NOMO-1 (cell line): Measurements from ENCODE around the gene COL18A1.
"Not testable (repeated sequence)": the region's sequence is repeated elsewhere in the genome, so short reads cannot be mapped to it uniquely, and the experiment has no call there.

ENCODE experiments used
- DNase-seq, 2 experiments: peaks; one replicate each; lab custom pipeline; 2025; ENCODE audit not compliant: unreplicated experiment in 2 of 2; lab: John Stamatoyannopoulos, UW

Gene COL18A1

DNA sequence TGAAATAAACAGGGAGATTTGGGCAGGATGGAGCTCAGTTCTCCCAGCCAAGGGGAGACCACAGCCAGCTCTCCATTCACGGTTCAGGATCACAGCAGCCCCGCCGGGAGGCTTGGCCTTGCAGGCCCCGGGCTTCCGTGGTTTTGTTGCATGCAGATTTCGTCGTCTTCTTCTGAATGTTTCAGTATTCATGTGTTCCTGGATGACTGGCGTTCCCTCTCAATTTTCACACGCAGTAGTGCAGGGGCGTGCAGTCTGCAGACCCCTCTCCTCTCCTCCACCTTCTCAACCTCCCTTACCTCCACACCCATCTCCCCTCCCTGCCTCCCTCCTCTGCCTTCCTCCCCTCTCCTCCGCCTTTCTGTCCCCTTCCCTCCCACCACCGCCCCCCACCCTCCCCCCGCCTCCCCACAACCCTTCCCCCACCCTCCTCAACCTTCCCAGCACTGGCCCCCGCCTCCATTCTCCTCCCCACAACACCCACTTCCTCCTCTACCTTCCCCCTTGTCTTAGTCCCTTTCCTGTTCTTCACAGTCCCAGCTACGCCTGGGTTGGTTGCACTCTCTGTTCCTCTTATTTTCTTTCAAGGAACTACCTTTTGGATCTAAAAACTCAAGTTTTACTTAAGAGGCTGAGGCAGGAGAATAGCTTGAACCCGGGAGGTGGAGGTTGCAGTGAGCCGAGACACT, 145.7 kb downstream of the COL18A1 start:
- DNase-seq: peak; percentile 90 to 93

GRCh38 chr21:45551316-45551715, 146.4 kb downstream of the COL18A1 start:
- peak; percentile 22 to 62 for DNase-seq

DNA sequence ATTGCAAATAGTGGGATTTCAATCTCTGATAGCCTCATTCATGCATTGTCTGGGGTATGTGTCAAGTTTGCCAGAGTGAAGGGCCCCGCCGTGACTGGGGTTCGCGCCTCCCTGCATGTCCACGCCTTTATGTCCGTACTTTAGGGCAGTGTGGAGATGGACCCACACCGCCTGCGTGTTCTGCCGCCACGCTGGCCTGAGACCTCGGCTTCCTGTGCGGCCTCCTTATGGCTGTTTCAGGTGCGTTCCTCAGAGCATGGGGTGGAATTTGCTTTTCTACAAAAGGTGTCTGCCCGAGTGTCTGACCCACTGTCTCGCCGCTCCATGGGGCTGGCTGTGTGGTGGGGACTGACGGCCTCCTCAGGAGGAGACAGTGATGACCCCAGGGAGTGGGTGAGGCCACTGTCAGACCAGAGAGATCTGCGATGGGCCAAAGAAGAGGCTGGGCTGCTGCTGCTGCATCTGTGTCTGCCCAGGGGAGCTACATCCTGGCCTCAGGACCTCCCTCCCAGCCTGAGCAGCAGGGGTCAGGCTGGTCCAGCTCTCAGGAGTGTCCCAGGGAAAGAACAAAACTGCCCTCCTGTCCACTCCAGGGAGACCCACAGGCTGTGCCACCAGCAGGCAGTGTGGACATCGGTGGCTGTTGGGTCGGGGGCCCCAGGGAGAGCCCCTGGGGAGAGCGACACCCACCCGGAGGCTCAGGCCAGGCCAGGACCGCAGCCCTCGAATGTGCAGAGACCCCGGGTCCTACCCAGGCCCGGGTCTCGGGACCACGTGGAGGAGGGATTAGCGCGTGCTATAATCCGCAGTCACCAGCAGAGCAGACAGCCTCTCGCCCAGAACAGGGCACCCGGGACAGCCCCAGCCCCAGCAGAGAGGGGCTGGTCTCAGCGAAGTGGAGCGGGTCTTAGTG, 147.1 kb downstream of the COL18A1 start:
- no peak for DNase-seq

GRCh38 chr21:45552696-45553391, 147.9 kb downstream of the COL18A1 start:
- no peak for DNase-seq

- peak; percentile 58 to 68 for DNase-seq
These were observed 149.7 kb downstream of the COL18A1 start for GRCh38 chr21:45554477-45555175.

DNA sequence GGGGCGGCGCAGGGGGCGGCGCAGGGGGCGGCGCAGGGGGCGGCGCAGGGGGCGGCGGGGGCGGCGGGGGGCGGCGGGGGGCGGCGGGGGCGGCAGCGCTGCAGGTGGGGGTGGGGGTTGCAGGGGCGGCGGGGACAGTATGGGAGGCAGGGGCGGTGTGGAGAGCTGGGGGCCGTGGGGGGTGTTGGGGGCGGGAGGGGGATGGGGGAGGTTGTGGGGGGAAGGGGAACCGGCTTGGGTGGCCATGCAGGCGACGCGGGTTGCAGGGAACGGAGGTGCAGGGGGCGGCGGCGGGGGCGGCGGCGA, 150.2 kb downstream of the COL18A1 start:
- no peak for DNase-seq

DNA sequence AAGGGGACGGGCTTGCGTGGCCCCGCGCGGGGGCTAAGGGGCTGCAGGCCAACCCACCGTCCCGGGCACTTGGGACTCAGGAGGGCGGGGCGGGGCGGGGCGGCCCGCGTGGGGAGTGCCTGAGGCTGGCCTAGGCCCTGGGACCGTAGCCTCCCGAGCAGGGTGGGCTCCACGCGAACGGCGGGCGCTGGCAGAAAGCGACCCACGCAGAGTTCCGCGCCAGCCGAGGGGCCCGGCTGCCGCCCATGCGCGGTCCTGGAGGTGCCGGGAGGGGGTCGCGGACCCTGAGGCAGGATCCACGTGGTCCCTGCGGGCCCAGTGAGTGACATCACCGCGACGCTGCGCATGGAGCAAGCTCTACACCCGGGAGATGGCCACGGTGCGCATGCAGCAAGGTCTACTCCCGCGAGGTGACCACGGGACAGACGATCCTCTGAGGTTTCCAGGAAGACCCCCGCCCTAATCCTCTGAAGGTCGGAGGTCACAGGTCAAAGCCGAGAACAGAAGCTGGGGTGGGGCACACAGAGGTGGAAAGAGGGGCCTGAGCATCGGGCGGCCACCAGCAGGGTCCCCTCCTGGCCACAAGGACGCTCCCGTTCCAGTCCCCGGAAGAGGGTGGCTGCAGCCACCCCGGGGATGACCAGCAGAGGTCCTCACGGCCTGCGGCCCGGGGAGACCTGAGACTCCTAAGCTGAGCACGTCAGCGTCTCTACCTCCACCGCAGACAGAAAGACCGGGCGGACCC, 150.8 kb downstream of the COL18A1 start:
- peak; percentile 43 to 73 for DNase-seq

DNA sequence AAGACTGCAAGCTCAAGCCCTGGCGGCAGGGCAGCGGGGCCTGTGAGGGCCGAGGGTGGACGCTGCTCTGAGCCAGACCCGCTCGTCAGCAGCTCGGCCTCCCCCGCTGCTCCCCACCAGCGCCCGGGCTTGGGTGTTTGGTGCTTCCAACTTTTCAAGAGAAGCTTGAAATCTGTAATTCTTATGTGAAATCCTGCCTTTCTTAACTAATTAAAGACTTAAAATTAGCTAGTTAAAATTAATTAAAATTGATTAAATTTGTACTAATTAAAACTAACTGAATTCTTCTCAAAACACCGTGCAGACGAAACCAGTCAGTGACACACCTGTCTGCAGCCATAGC, 151.3 kb downstream of the COL18A1 start:
- no peak for DNase-seq

GRCh38 chr21:45556645-45557615, 152.0 kb downstream of the COL18A1 start:
- no peak for DNase-seq

GRCh38 chr21:45557616-45558043, 152.7 kb downstream of the COL18A1 start:
- no peak for DNase-seq

DNA sequence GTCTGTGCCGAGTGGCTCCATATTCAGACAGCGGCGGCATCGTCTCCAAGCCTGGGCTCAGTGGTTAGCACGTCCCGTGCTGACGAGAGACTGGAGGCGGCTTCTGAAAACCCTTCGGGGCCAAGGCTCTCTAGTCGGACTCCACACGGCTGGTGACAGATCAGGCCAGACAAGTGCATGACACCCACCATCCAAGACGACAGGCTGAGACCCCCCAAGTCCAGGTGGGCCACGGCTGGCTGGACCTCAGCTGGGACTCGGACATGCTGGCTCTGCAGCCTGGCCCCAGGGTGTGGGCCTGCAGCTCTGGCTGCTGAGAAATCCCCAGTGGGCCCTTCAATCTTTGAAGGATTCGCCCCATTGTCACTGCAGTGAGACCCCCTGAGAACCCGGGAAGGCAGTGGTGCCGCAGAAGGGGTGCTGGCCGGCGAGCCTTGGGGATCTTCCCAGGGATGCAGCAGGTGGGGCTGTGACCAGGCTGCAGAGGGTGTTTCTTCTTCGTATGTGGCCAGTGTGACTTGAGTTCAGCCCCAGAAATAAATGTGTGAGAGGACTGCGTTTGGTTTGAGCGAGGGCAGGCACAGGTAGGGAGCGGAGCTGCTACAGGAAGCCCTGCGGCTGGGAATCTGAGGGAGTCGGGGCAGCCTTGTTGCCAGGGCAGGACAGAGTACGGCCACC, 153.2 kb downstream of the COL18A1 start:
- no peak for DNase-seq

GRCh38 chr21:45559216-45560105, 154.5 kb downstream of the COL18A1 start:
- DNase-seq: no peak

GRCh38 chr21:45560106-45561021, 155.4 kb downstream of the COL18A1 start:
- DNase-seq: no peak

DNA sequence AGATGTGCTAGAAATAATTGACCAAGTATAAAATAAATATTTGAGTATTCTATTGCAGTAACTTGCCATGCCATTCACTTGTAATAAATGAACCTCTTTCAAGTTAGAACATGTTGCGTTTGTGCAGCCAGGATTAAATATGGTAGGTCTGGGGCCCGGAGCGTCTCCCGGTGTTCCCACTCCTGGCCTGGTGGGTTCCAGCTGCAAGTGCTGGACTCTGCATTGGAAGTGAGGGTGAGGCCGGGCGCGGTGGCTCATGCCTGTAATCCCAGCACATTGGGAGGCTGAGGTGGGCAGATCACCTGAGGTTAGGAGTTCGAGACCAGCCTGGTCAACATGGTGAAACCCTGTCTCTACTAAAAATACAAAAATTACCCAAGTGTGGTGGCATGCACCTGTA, 156.3 kb downstream of the COL18A1 start:
- not testable (repeated sequence) for DNase-seq

DNA sequence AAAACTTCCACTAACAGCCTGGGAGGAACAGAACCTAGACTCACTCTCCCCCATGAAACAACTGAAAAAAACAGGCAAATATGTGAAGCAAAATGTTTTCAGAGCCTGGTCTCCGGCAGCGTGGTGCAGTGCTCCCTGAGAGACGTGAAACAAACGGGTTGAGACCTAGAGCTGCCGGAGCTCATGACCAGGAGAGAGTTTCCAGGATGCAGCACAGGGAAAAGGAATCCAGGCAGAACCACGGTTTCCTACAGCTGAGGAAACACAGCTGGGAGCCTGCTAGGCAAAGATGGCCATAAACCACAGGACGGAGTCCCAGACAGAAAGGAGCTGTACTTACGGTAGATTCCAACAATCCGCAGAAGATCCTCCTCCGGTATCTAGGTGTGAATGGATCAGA, 157.4 kb downstream of the COL18A1 start:
- no peak for DNase-seq

- DNase-seq: no peak
These were observed 158.0 kb downstream of the COL18A1 start for GRCh38 chr21:45562965-45563364.
